Gastrocnemius medialis (tissue), 4 donors: ENCODE measurements around the gene UFC1.

ENCODE experiments used
- POLR2A ChIP-seq, 2 donors: fragments of 450-650 bp; IDR thresholded peaks; one replicate each; pipeline ENCODE4 v1.6.1; 2017; ENCODE audit warnings: antibody characterized with exemption in 2 of 2, mild to moderate bottlenecking in 2 of 2, moderate library complexity in 2 of 2
- TF ChIP-seq, protein P1 (sequence below), 5 experiments: fragments of 450-650 bp in 3 of 5; fragments of 200-600 bp in 2 of 5; sonication (generic) in 2 of 5; IDR thresholded peaks in 4 of 5; conservative IDR thresholded peaks in 1 of 5; 1 replicate in 4 of 5; 2 replicates in 1 of 5; pipeline ENCODE4 v1.5.1; 2016 to 2019; ENCODE audit warnings: antibody characterized with exemption in 5 of 5, mild to moderate bottlenecking in 3 of 5, moderate library complexity in 3 of 5

DNA sequence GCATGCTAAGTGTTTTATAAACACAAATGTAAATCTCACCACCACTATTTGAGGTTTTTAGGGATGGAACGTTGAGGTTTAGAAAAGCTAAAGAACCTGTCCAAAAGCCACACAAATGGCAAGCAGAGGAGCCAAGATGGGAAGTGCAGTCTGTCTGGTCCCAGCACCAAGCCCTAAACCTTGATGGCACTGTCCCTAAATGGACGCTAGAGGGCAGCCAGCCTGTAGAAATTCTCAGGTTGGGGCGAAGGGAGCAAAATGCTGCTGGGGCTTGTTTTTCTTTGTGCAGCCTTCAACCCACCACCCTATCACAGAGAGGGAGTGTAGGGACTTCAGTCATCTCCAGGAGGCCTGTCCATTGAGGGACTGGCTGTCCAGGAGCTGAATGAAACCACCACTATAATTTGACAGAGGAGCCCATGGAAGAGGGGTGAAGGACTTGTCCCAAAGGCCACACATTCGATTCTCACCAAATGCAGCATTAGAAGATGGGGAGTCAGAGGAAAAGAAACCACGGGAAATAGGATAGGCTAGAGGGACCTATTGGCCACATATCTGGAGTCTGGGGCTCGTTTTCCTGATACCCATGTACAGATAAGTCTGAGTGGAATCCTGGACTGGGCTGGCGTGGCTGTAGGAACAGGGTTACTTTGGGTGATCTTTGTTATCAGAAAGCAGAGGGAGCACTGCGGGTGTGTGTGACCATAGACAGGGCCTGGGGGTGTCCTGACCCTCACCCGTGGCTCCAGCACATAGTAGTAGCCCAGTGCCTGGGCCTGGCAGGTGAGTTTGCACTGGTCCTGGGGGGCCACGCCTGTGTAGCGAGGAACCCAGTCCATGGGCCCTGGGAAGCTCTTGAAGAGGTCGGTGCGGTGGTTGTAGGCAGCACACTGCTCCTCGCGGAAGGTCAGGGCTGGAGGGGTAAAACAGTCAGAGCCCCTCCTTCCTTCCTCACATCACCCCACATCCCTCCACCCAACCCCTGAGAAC, 39.0 kb downstream of the UFC1 start:
- TF ChIP-seq, protein P1, sequence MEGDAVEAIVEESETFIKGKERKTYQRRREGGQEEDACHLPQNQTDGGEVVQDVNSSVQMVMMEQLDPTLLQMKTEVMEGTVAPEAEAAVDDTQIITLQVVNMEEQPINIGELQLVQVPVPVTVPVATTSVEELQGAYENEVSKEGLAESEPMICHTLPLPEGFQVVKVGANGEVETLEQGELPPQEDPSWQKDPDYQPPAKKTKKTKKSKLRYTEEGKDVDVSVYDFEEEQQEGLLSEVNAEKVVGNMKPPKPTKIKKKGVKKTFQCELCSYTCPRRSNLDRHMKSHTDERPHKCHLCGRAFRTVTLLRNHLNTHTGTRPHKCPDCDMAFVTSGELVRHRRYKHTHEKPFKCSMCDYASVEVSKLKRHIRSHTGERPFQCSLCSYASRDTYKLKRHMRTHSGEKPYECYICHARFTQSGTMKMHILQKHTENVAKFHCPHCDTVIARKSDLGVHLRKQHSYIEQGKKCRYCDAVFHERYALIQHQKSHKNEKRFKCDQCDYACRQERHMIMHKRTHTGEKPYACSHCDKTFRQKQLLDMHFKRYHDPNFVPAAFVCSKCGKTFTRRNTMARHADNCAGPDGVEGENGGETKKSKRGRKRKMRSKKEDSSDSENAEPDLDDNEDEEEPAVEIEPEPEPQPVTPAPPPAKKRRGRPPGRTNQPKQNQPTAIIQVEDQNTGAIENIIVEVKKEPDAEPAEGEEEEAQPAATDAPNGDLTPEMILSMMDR (IDR thresholded peaks at IDR 0.05 in 4 of 5, conservative IDR thresholded peaks at IDR 0.05 in 1 of 5): peak; percentile 71 to 89 (median 75)
- no peak for TF ChIP-seq POLR2A (IDR thresholded peaks at IDR 0.05)
